Hepatocyte (in vitro differentiated cells): ENCODE data around the gene MITF. TPM values are rescaled to one million over a fixed set of nuclear protein-coding genes. Genes with fewer than 3 reads are reported as not detected.

Experiments used
- DNase-seq: peaks from one replicate; pipeline ENCODE4 v3.0.0-alpha.2; 2016; ENCODE audit warnings: low spot score
- H2AFZ ChIP-seq: fragments of 200-600 bp; sonication (generic); 2 replicates; pipeline ENCODE4 v1.6.0; 2016; ENCODE audit warnings: antibody characterized with exemption, mild to moderate bottlenecking
- H3K27ac ChIP-seq: fragments of 200-600 bp; sonication (generic); 2 replicates; pipeline ENCODE4 v1.5.1; 2016; ENCODE audit warnings: mild to moderate bottlenecking
- H3K27me3 ChIP-seq: fragments of 200-600 bp; sonication (generic); 2 replicates; pipeline ENCODE4 v1.6.1; 2016
- H3K36me3 ChIP-seq: fragments of 200-600 bp; sonication (generic); replicated peaks from 2 replicates; pipeline ENCODE4 v1.5.1; 2016; ENCODE audit warnings: low read depth; ENCODE audit not compliant: insufficient read depth
- H3K4me1 ChIP-seq: fragments of 200-600 bp; sonication (generic); 2 replicates; pipeline ENCODE4 v1.5.1; 2016; ENCODE audit warnings: mild to moderate bottlenecking, moderate library complexity; ENCODE audit not compliant: insufficient read depth
- H3K4me2 ChIP-seq: fragments of 200-600 bp; sonication (generic); 2 replicates; pipeline ENCODE4 v1.6.0; 2016
- H3K4me3 ChIP-seq: fragments of 200-600 bp; sonication (generic); 2 replicates; pipeline ENCODE4 v1.5.1; 2016; ENCODE audit warnings: mild to moderate bottlenecking
- H3K79me2 ChIP-seq: fragments of 200-600 bp; sonication (generic); 2 replicates; pipeline ENCODE4 v1.6.0; 2017; ENCODE audit warnings: mild to moderate bottlenecking
- H3K9me2 ChIP-seq: fragments of 200-600 bp; sonication (generic); replicated peaks from 2 replicates; pipeline ENCODE4 v1.6.0; 2017; ENCODE audit warnings: mild to moderate bottlenecking; ENCODE audit not compliant: insufficient read depth
- H3K9me3 ChIP-seq: fragments of 200-600 bp; sonication (generic); 2 replicates; pipeline ENCODE4 v1.5.1; 2016; ENCODE audit warnings: low read depth, mild to moderate bottlenecking
- H4K20me1 ChIP-seq: fragments of 200-600 bp; sonication (generic); 2 replicates; pipeline ENCODE4 v1.6.0; 2016; ENCODE audit warnings: mild to moderate bottlenecking; ENCODE audit not compliant: insufficient read depth, poor library complexity, severe bottlenecking
- EZH2 ChIP-seq: fragments of 200-600 bp; sonication (generic); IDR thresholded peaks from 2 replicates; pipeline ENCODE4 v1.6.1; 2016; ENCODE audit warnings: antibody characterized with exemption, mild to moderate bottlenecking, borderline replicate concordance
- EZH2phosphoT487 ChIP-seq: fragments of 200-600 bp; sonication (generic); IDR thresholded peaks from one replicate; pipeline ENCODE4 v1.6.1; 2018; ENCODE audit warnings: antibody characterized with exemption, mild to moderate bottlenecking, low read depth, moderate library complexity; ENCODE audit not compliant: unreplicated experiment, severe bottlenecking
- WGBS: methylation state at CpG from one replicate; pipeline ENCODE4 v1.1.6; 2016; ENCODE audit warnings: low lambda C conversion rate; ENCODE audit errors: missing lambda C conversion rate; 5-methylcytosine and 5-hydroxymethylcytosine counted together
- polyA plus RNA-seq: library from polyadenylated mRNA; unstranded; fragments of >200 nt; fragmentation: Nextera tagmentation; extraction: Ambion mirVana; gene quantifications from 2 replicates; pipeline ENCODE4 v1.2.1, GENCODE V29; 2016
- total RNA-seq: library from RNA; depleted of rRNA; stranded (reverse); fragments of >200 nt; gene quantifications from 2 replicates; pipeline ENCODE4 v1.2.3, GENCODE V29; 2014
- TF ChIP-seq, protein P1 (sequence below): fragments of 200-600 bp; sonication (generic); IDR thresholded peaks from 2 replicates; pipeline ENCODE4 v1.5.1; 2016; ENCODE audit warnings: antibody characterized with exemption, mild to moderate bottlenecking; ENCODE audit not compliant: poor library complexity

The MITF gene
- total and polyA plus RNA-seq, 2 experiments from 2014 or later, result 7.1 to 14.2 TPM

DNA sequence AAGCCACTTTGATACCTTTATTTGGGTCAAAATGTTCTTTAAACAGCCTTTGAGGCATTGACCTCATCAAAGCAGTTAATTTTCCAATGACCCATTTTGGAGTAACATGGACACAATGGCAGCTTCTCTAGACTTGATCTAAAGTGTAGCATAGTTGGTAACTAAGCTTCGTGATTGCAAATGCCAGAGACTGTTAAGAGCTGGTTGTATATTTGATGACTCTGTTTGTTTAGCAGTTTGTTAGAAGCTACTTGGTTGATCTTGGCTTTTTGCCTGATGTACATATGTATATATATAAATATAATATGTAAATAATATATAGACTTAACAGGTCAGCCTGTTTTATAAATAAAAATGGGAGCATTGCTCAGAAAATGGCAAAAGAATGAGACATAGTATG, 68.4 kb downstream of the MITF start:
- H3K4me2 ChIP-seq, result no peak overlapping the region
- H3K79me2 ChIP-seq, result no peaks in the 10 kb centered on the region
- H3K36me3 ChIP-seq, result no peaks in the 10 kb centered on the region
- TF ChIP-seq EZH2 (no peak), EZH2phosphoT487 (no peak)
- TF ChIP-seq, protein P1, sequence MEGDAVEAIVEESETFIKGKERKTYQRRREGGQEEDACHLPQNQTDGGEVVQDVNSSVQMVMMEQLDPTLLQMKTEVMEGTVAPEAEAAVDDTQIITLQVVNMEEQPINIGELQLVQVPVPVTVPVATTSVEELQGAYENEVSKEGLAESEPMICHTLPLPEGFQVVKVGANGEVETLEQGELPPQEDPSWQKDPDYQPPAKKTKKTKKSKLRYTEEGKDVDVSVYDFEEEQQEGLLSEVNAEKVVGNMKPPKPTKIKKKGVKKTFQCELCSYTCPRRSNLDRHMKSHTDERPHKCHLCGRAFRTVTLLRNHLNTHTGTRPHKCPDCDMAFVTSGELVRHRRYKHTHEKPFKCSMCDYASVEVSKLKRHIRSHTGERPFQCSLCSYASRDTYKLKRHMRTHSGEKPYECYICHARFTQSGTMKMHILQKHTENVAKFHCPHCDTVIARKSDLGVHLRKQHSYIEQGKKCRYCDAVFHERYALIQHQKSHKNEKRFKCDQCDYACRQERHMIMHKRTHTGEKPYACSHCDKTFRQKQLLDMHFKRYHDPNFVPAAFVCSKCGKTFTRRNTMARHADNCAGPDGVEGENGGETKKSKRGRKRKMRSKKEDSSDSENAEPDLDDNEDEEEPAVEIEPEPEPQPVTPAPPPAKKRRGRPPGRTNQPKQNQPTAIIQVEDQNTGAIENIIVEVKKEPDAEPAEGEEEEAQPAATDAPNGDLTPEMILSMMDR, result no peak
- H3K27me3 ChIP-seq, result no peaks in the 10 kb centered on the region
- no peaks in the 10 kb centered on the region for H3K4me1 ChIP-seq
- H3K4me3 ChIP-seq, result no peak overlapping the region
- WGBS, result 92% methylated on average over 1 of the region's 1 CpG
- no peak overlapping the region for H3K27ac ChIP-seq
- H2AFZ ChIP-seq, result no peak overlapping the region
- H3K9me3 ChIP-seq, result no peaks in the 10 kb centered on the region
- DNase-seq, result no peak
- no peaks in the 10 kb centered on the region for H3K9me2 ChIP-seq
- H4K20me1 ChIP-seq, result no peaks in the 10 kb centered on the region

DNA sequence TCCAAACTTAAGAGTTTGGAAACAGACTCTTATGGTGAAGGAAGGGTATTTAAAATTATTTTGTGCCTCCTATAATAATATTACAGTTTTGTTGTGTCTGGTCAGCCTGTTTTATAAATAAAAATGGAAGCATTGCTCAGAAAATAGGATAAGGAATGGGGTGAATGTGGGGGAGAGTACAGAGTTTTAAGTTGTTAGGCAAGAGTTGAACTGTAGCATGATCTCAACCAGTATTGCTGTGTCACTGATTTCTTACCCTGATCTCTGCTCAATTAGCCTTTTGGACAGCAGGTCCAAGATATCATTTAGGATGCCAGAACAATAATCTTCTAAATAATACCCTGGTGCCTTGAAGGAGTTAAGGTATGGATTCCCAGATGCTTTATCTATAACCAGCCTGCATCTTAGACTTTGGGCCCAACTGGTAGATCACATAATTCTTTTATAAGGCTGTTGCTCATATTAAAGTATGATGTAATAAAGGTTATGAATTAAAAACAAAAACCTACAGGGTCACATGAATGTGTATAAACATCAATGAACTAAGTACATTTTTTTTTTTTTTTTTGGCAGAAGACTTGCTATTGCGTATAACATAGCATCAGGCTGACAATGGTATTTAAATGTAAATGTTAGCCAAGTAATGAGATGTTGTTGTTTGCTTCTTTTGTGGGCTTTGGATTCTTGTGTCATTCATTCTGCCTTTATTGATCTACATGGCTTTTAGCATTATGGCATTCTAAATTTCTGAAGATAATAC, 70.0 kb downstream of the MITF start:
- Histone ChIP-seq H3K9me2 (no peaks in the 10 kb centered on the region), H3K36me3 (no peaks in the 10 kb centered on the region), H3K4me2 (no peak overlapping the region), H4K20me1 (no peaks in the 10 kb centered on the region), H2AFZ (no peak overlapping the region), H3K4me1 (no peaks in the 10 kb centered on the region), H3K79me2 (no peaks in the 10 kb centered on the region), H3K4me3 (no peak overlapping the region), H3K9me3 (no peaks in the 10 kb centered on the region), H3K27me3 (no peaks in the 10 kb centered on the region), H3K27ac (no peak overlapping the region)
- no peak for DNase-seq
- TF ChIP-seq EZH2phosphoT487, result no peak
- TF ChIP-seq EZH2, result no peak
- TF ChIP-seq, protein P1, result no peak
- 95% methylated on average over 1 of the region's 1 CpG for WGBS

DNA sequence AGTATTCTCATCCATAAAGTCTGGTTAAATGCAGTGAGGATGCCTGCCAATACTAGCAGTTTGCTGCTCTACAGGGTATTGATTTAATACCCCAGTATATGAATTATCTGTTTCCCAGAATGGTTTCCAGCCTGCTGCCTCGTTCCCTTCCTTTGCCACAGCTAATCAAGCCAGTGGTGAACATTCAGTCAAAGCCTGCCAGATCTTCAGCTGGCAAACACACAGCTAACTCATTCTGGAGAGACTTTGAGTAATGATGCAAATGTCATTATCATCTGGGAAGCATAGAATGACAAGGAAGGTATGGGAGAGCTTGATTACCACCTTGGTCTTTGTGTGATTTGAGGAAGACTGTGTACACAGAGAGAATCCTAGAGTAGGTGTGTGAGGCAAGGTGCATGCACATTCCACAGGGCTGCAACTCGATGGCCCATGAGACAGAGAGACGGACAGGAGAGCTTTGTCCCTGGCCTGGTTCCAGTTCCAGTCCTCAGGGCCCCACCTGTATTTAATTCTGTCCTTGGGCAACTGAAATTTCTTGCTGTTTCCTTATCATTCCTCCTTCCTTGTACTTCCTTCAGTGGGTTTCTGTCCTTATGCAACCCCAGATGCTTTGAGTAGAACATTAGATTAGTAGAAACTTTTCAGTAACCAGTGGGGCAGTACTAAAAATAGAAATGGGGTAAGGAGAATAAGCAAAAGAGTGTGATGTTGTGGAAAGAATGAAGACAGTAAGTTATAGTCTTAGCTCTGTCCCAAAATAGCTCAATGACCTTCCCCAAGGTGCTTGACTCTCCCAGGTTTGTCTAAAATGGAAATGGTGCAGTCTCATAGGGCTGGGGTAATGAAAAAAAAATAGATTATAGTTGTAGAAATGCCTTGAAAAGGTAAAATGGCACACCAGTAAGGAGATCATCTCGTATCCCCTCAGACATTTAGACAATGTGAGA, 72.5 kb downstream of the MITF start:
- H3K36me3 ChIP-seq, result no peaks in the 10 kb centered on the region
- H4K20me1 ChIP-seq, result no peaks in the 10 kb centered on the region
- H2AFZ ChIP-seq, result no peak overlapping the region
- WGBS, result 71% methylated on average over 4 of the region's 4 CpGs
- no peaks in the 10 kb centered on the region for H3K4me1 ChIP-seq
- no peaks in the 10 kb centered on the region for H3K9me2 ChIP-seq
- no peak overlapping the region for H3K4me2 ChIP-seq
- no peak overlapping the region for H3K27ac ChIP-seq
- H3K4me3 ChIP-seq, result no peak overlapping the region
- DNase-seq, result peak; percentile 27
- no peaks in the 10 kb centered on the region for H3K79me2 ChIP-seq
- TF ChIP-seq, protein P1, result no peak
- no peak for TF ChIP-seq EZH2
- no peaks in the 10 kb centered on the region for H3K27me3 ChIP-seq
- no peaks in the 10 kb centered on the region for H3K9me3 ChIP-seq
